Activated T-cell treated with anti-CD3 and anti-CD28 coated beads, Interleukin-2, amount 50 U/mL, for 24 hours (primary cell): Measurements from ENCODE around the gene NLK.
"Not testable (repeated sequence)": the region's sequence is repeated elsewhere in the genome, so short reads cannot be mapped to it uniquely, and the experiment has no call there.

Experiments used
- DNase-seq: peaks from one replicate; pipeline ENCODE4 v3.0.0-alpha.2; 2020
- H3K27ac Mint-ChIP-seq: 2 replicates; pipeline ENCODE4 v1.8.0; 2020; ENCODE audit warnings: mild to moderate bottlenecking, mixed read lengths
- H3K27me3 Mint-ChIP-seq: 2 replicates; pipeline ENCODE4 v1.8.0; 2020; ENCODE audit warnings: mixed read lengths
- H3K36me3 Mint-ChIP-seq: 2 replicates; pipeline ENCODE4 v1.8.0; 2020; ENCODE audit warnings: low read depth, mixed read lengths
- H3K4me1 Mint-ChIP-seq: 2 replicates; pipeline ENCODE4 v1.8.0; 2020; ENCODE audit warnings: low read depth, mixed read lengths
- H3K4me3 Mint-ChIP-seq: 2 replicates; pipeline ENCODE4 v1.8.0; 2020; ENCODE audit warnings: mild to moderate bottlenecking, moderate library complexity, mixed read lengths
- H3K9me3 Mint-ChIP-seq: 2 replicates; pipeline ENCODE4 v1.8.0; 2020; ENCODE audit warnings: mixed read lengths

The NLK gene

DNA sequence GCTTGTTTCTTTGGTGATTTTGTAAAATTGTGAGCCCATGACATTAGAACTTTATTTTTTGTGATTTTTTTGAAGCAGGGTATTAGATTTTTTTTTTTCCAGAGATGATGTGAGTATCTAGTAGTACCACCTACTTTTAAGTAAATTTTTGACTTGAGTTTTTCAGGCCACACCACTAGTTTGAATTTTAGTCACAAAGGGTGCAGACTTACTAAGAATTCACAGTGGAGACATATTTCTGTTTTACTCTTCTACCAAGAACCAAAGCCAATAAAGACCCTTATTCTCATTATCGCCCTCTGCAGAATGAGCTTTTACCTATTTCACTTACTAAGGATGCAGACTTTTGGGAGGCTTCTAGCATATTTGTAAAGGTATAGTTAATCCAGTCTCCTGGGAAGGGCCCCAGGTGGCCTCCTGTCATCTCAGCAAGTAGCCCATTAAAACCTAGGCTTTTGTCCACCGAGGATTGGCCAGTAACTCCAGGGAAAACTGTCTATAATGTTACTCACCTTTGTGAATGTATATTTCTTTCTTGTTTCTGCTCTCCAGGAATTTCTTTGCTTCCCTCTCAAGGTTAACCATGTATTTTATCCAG, 30.6 kb downstream of the NLK start:
- peaks cover 22% of the 10 kb centered on the region for H3K36me3 Mint-ChIP-seq
- no peak overlapping the region for H3K4me3 Mint-ChIP-seq
- H3K9me3 Mint-ChIP-seq = peaks cover 7% of the 10 kb centered on the region
- DNase-seq = no peak
- H3K27me3 Mint-ChIP-seq = no peaks in the 10 kb centered on the region
- H3K4me1 Mint-ChIP-seq = peaks cover 58% of the 10 kb centered on the region
- H3K27ac Mint-ChIP-seq = no peak overlapping the region

DNA sequence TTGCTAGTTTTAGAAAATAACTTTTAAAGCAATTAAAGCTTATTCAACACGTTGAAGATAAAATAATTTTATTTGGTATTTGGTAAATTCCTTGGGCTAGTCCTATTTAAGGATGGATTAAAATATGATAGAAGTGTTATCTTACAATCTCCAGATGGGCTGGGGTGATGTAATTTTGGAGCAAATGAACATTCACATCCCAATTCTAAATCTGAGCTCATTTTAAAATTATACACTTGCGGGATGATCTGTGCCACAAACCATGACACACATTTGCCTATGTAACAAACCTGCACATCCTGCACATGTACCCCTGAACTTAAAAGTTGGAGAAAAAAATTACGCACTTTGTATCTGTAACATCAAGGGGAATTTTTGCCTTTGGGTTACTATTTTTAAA, 31.5 kb downstream of the NLK start:
- H3K9me3 Mint-ChIP-seq = peaks cover 9% of the 10 kb centered on the region
- peaks cover 65% of the 10 kb centered on the region for H3K4me1 Mint-ChIP-seq
- H3K4me3 Mint-ChIP-seq = no peak overlapping the region
- H3K27ac Mint-ChIP-seq = no peak overlapping the region
- H3K27me3 Mint-ChIP-seq = no peaks in the 10 kb centered on the region
- peaks cover 19% of the 10 kb centered on the region for H3K36me3 Mint-ChIP-seq
- no peak for DNase-seq

DNA sequence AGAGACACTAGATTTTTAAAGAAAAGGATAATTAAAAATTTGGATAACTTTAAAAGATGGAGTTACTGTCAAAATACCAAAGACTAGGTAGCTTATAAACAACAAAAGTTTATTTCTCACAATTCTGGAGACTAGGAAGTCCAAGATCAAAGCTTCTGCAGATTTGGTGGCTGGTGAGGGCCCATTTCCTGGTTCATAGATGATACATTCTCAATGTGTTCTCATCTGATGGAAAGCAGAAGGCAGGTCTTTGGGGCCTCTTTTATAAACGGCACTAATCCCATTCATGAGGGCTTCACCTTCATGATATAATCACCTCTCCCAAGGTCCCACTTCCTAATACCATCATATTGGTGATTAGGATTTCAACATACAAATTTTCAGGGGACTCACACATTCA, 33.7 kb downstream of the NLK start:
- H3K4me1 Mint-ChIP-seq = peaks cover 77% of the 10 kb centered on the region
- H3K36me3 Mint-ChIP-seq = peaks cover 19% of the 10 kb centered on the region
- no peak overlapping the region for H3K4me3 Mint-ChIP-seq
- H3K9me3 Mint-ChIP-seq = peaks cover 5% of the 10 kb centered on the region
- H3K27me3 Mint-ChIP-seq = no peaks in the 10 kb centered on the region
- no peak overlapping the region for H3K27ac Mint-ChIP-seq
- no peak for DNase-seq

DNA sequence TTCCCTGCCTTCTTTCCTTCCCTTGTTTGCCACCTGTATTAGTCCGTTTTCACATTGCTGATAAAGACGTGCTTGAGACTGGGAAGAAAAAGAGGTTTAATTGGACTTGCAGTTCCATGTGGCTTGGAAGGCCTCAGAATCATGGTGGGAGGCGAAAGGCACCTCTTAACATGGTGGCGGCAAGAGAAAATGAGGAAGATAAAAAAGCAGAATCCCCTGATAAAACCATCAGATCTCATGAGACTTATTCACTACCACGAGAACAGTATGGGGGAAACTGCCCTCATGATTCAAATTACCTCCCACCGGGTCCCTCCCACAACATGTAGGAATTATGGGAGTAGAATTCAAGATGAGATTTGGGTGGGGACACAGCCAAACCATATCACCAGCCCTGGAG, 34.7 kb downstream of the NLK start:
- DNase-seq, H3K27me3 Mint-ChIP-seq, H3K4me3 Mint-ChIP-seq, H3K27ac Mint-ChIP-seq, H3K9me3 Mint-ChIP-seq: not testable (repeated sequence)
- peaks cover 68% of the 10 kb centered on the region for H3K4me1 Mint-ChIP-seq
- peaks cover 13% of the 10 kb centered on the region for H3K36me3 Mint-ChIP-seq

DNA sequence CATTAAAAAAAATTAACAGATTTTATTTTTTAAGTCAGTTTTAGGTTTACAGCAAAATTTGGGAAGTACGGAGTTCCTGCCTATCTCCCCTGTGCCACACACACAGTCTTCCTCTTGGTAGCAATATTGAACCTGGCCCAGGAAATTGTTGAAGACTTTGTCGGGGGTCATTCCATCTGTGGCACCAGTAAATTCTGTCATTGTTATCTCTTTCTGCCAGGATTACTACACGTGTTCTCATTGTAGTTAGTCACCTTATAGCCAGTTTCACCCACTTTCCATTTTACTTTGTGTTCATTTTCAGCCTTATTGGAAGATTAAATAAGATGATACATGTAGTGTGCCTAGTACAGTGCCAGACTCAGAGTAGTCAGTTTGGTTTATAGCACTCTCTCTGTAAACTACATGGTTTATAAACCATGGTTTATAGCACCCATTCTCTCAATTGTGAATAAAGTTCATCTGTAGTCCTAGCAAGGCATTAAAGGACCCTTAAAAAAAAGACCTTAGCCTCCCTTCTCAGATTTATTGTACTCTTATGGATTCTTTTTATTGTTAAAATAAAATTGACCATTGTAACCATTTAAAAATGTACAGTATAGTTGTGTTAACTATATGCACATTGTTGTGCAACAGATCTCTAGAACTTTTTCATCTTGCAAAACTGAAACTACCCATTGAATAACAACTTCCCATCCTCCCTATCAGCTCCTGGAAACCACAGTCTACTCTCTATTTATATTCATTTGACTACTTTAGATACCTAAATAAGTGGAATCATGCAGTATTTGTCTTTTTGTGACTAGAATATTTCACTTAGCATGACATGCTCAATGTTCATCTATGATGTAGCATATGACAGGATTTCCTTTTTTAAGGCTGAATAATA, 36.1 kb downstream of the NLK start:
- peaks cover 63% of the 10 kb centered on the region for H3K4me1 Mint-ChIP-seq
- no peak overlapping the region for H3K27ac Mint-ChIP-seq

DNA sequence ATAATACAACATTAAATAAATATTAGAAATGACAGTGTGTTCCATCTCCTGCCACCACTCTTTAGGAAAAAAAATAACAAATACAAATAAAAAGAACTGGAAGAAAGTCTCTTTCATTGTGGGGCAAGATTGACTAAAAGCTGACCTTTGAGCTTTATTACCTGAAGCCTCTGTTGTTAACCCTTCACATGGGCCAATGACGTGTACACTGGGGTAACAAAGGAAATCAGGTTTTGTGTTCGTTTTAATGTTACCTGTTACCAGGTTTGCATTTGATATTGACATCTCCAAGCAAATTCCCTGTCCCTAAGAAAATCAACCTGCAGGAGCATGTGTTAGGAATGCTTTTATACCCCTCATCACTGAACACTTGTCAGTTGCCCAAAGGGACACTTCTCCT, 39.0 kb downstream of the NLK start:
- H3K27ac Mint-ChIP-seq = no peak overlapping the region
- H3K4me1 Mint-ChIP-seq = peaks cover 58% of the 10 kb centered on the region
- no peak for DNase-seq

More for the DNA sequence above, 36.1 kb downstream of the NLK start:
- Mint-ChIP-seq H3K27me3 (no peaks in the 10 kb centered on the region), H3K9me3 (peaks cover 2% of the 10 kb centered on the region), H3K4me3 (no peak overlapping the region), H3K36me3 (peaks cover 10% of the 10 kb centered on the region)
- DNase-seq = no peak

DNA sequence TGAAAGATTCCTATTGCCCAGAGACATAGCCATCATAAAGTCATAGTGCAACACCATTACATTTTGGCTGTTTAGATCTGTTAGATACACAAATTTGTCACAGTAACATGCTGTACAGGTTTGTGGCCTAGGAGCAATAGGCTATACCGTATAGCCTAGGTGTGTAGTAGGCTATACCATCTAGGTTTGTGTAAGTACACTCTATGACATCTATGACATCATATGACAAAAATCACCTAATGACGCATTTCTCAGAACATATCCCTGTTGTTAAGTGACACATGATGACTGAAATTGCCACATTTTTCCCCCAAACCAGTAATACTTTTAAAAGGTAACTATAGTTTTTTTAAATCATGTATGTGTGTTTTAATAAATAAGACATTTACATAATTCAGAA, 43.3 kb downstream of the NLK start:
- Mint-ChIP-seq H3K9me3 (peaks cover 1% of the 10 kb centered on the region), H3K4me1 (peaks cover 50% of the 10 kb centered on the region), H3K4me3 (no peak overlapping the region), H3K27ac (no peak overlapping the region), H3K36me3 (peaks cover 15% of the 10 kb centered on the region), H3K27me3 (no peaks in the 10 kb centered on the region)
- no peak for DNase-seq

More for the DNA sequence above, 39.0 kb downstream of the NLK start:
- H3K9me3 Mint-ChIP-seq = peaks cover 2% of the 10 kb centered on the region
- peaks cover 12% of the 10 kb centered on the region for H3K36me3 Mint-ChIP-seq
- no peaks in the 10 kb centered on the region for H3K27me3 Mint-ChIP-seq
- H3K4me3 Mint-ChIP-seq = no peak overlapping the region

DNA sequence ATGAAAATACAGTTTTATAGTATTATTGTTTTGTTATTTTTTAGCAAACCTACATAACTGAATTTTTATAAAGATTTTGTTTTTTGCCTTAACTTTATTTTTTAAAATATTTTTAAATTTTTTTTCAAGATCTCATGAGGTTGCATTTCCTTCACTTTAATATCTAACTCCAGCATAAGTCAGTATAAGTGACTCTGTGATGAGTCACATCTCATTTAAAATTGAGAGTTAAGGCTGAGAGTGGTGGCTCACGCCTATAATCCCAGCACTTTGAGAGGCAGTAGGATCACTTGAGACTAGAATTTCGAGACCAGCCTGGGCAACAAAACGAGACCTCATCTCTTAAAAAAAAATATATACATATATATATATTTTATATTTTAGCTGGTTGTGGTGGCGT, 44.0 kb downstream of the NLK start:
- H3K4me1 Mint-ChIP-seq = peaks cover 51% of the 10 kb centered on the region
- no peak for DNase-seq
- H3K27me3 Mint-ChIP-seq = no peaks in the 10 kb centered on the region
- H3K36me3 Mint-ChIP-seq = peaks cover 15% of the 10 kb centered on the region
- H3K4me3 Mint-ChIP-seq = no peak overlapping the region
- H3K27ac Mint-ChIP-seq = no peak overlapping the region
- H3K9me3 Mint-ChIP-seq = peaks cover 1% of the 10 kb centered on the region

DNA sequence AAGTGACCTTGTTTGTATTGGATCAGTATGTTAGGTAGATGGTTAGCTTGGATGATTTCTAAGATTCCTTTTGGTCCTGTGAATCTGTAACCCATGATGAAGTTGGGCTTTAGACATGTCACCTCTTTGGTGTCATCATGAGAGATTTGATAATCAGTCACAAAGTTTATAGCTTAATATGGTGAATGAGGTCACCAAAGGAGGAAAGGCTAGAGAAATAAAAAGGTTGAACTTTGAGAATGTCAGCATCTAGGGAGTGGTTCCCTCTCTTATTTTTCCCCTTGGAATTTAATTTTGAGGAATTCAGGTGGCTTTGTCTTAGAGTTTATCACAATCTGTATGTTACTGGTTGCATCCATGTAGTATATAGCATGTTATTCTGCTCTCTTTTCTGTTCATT, 45.3 kb downstream of the NLK start:
- H3K36me3 Mint-ChIP-seq = peaks cover 11% of the 10 kb centered on the region
- H3K27me3 Mint-ChIP-seq = no peaks in the 10 kb centered on the region
- H3K27ac Mint-ChIP-seq = no peak overlapping the region
- DNase-seq = no peak
- peaks cover 46% of the 10 kb centered on the region for H3K4me1 Mint-ChIP-seq
- H3K9me3 Mint-ChIP-seq = peaks cover 1% of the 10 kb centered on the region
- no peak overlapping the region for H3K4me3 Mint-ChIP-seq

DNA sequence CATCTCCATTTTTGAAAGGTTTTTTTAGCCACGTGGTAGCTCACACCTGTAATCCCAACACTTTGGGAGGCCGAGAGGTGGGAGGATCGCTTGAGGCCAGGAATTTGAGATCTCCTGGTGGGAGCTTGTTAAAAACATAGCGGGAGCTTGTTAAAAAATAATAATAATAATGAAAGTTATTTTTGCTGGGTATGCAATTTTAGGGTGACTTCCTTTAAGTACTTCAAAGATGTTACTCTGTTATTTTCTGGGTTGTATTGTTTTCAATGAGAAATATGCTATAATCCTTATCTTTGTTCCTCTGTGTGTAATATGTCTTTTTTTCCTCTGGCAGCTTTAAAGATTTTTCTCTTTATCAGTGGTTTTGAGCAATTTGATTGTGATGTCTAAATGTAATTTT, 48.1 kb downstream of the NLK start:
- Mint-ChIP-seq H3K36me3 (peaks cover 11% of the 10 kb centered on the region), H3K4me1 (peaks cover 30% of the 10 kb centered on the region), H3K27me3 (no peaks in the 10 kb centered on the region), H3K9me3 (peaks cover 1% of the 10 kb centered on the region), H3K27ac (no peak overlapping the region), H3K4me3 (no peak overlapping the region)
- no peak for DNase-seq

DNA sequence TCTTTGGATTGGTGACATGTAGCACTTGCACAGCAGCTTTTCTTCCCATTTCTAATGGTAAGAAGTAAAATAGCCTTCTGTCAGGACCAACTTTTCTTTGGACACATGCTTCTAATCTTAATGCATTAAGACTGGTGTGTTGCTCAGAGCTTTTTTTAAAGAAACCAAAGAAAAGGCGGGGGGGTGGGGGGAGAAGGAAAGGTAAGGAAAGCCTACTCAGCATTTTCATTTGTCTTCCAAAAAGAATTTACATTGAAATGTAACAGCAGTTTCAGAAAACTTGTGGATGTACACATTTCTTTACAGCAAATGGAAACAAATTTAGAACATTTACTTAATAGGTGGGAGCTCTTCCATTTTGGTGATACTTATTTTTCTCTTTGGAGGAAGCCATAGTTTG, 49.6 kb downstream of the NLK start:
- H3K27me3 Mint-ChIP-seq = no peaks in the 10 kb centered on the region
- no peak overlapping the region for H3K4me3 Mint-ChIP-seq
- peaks cover 23% of the 10 kb centered on the region for H3K4me1 Mint-ChIP-seq
- H3K9me3 Mint-ChIP-seq = peaks cover 1% of the 10 kb centered on the region
- DNase-seq = no peak
- peaks cover 11% of the 10 kb centered on the region for H3K36me3 Mint-ChIP-seq
- no peak overlapping the region for H3K27ac Mint-ChIP-seq

DNA sequence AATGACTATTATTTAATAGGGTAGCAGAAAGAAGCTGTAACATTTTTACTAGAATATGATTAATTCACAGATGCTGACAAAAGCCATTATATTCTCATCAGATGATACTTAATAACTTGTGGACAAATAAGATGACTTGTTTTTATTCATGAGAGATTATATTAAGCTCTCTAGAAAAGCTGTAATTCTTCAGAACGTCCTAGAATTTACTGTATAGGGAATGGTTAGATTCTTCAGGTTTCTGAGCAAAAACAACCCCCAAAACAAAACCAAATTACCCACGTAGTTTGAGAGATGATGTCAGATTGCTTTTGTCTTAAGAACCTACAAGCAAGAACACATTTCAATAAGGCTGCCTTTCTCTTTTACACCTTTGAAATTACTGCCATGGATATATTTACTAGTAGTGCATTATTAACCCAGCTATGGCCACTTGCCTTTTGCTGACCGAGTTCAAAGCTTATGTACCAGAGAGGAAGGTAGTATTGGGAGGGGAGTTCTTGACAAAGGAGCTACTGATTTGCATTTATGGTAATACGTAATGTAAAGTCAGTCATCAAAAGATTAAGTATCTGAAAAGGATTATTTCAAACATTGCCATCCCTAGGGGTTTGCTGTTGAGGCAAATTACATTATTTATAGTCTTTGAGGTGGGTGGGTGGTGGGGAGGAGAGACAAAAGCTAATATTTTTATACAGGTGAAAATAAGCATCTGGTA, 51.7 kb downstream of the NLK start:
- Mint-ChIP-seq H3K9me3 (no peaks in the 10 kb centered on the region), H3K4me3 (no peak overlapping the region), H3K27me3 (no peaks in the 10 kb centered on the region), H3K27ac (no peak overlapping the region), H3K4me1 (peaks cover 14% of the 10 kb centered on the region), H3K36me3 (peaks cover 14% of the 10 kb centered on the region)
- DNase-seq = no peak

DNA sequence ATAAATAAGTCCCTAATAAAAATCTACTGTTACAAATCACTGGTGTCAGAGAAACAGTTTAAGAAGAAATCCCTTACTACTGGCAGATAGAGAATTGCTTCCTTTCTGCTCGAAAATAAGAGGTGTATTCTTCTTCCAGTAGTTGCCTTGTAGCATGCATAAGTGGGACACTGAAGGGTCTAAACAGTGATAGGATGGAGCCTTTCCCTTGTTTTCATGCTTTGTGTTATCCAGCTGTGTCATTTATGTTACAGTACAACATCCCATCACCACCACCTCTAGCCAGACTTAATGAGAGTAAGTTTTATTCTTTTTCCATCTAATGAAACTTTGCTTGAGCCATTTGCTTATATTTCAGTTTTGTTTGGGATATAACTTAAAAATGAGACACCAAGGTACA, 54.3 kb downstream of the NLK start:
- H3K36me3 Mint-ChIP-seq = peaks cover 24% of the 10 kb centered on the region
- no peak overlapping the region for H3K4me3 Mint-ChIP-seq
- H3K9me3 Mint-ChIP-seq = no peaks in the 10 kb centered on the region
- peaks cover 2% of the 10 kb centered on the region for H3K4me1 Mint-ChIP-seq
- no peak for DNase-seq
- H3K27me3 Mint-ChIP-seq = no peaks in the 10 kb centered on the region
- H3K27ac Mint-ChIP-seq = no peak overlapping the region

DNA sequence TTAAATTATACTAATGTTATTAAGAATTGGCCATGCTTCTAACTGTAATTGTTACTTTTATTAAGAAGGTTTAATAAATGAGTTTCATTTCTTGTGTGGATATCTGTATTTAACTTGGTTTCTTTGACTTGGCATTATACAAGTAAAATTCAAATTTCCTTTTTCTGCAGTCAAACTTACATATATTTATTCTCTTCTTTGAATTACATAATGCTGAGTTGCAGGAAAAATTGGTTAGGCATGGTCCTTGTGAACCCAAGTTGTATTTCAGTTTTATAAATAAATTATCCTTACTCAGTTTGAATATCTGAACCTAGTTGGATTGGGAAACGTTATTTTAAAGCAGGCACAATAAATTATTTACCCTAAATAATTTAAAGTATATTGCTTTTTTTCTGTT, 54.8 kb downstream of the NLK start:
- Mint-ChIP-seq H3K4me1 (peaks cover 2% of the 10 kb centered on the region), H3K27me3 (no peaks in the 10 kb centered on the region), H3K4me3 (no peak overlapping the region), H3K27ac (no peak overlapping the region), H3K36me3 (peaks cover 24% of the 10 kb centered on the region), H3K9me3 (no peaks in the 10 kb centered on the region)
- DNase-seq = no peak

DNA sequence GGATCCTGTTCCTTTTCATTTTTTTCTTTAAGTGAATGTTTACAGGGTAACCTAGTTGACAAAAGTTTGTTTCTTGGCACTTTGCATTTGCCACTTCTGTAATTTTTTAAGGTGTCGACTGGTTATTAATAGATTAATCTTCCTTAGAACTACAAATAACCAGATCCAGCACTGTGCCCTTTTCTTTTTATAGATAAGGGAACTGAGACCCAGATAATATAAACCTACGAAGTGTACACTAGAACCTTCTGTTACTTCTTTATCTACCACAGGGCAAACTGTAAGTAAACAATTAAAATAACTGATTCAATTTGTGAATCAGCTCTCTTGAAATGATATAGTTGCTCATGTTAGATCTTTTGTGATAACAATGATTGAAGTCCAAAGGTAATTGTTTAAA, 55.4 kb downstream of the NLK start:
- no peak overlapping the region for H3K27ac Mint-ChIP-seq
- H3K4me3 Mint-ChIP-seq = no peak overlapping the region
- peaks cover 2% of the 10 kb centered on the region for H3K4me1 Mint-ChIP-seq
- no peak for DNase-seq
- H3K36me3 Mint-ChIP-seq = peaks cover 24% of the 10 kb centered on the region
- no peaks in the 10 kb centered on the region for H3K27me3 Mint-ChIP-seq
- H3K9me3 Mint-ChIP-seq = no peaks in the 10 kb centered on the region
